Esophagus mucosa (tissue), 1 donor: ENCODE data around the gene ZBTB8OS. TPM values are rescaled to one million over a fixed set of nuclear protein-coding genes. Genes with fewer than 3 reads are reported as not detected.
"Not testable (repeated sequence)": the region's sequence is repeated elsewhere in the genome, so short reads cannot be mapped to it uniquely, and the experiment has no call there.

ENCODE experiments used
- ATAC-seq: fragments of 200-7000 bp; cut with Tn5 transposase; one replicate; pipeline ENCODE4 v1.9.1; 2020
- total RNA-seq: library from RNA; stranded (reverse); gene quantifications from one replicate; pipeline ENCODE4 v1.2.4, GENCODE V29; 2023
- donor health status: DM: yes; HTN: yes; CAD: no.

Gene ZBTB8OS
- total RNA-seq, result 30.6 TPM

DNA sequence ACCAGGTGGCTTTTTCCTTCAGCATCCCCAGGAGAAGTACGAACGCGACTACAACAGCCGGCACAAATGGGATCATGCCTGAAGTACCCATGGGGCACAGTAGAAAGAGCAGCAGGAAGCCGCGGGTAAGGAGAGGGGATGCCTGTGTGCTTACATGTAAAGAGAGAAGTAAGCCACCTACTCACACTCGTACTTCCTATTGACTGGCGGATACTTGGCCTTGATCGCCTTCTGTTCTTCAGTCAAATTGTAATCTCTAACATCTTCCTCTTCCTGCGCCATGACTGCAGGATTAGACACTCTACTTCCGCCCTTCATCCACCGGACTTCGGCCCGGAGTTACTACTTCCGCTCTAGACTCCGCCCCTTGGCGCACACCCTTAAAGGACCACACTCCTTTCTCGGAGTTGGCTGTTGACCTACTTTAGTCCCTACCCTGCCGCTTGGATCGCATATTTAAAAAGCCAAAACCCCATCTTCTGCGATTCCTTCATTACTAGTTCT, at the start of gene ZBTB8OS:
Gene ZBTB8OS, minus strand, starts transcription at position 303 of the 504 bp plus-strand sequence. Its CDS starts 21 bp downstream, at position 282.
- peak; percentile 89 for ATAC-seq

GRCh38 chr1:32696996-32697395, 46.6 kb upstream of the ZBTB8OS start:
- ATAC-seq, result not testable (repeated sequence)

- ATAC-seq, result no peak
Observed at GRCh38 chr1:32696041-32696440, 45.7 kb upstream of the ZBTB8OS start.

GRCh38 chr1:32695098-32695904, 45.0 kb upstream of the ZBTB8OS start:
- ATAC-seq, result peak; percentile 25

DNA sequence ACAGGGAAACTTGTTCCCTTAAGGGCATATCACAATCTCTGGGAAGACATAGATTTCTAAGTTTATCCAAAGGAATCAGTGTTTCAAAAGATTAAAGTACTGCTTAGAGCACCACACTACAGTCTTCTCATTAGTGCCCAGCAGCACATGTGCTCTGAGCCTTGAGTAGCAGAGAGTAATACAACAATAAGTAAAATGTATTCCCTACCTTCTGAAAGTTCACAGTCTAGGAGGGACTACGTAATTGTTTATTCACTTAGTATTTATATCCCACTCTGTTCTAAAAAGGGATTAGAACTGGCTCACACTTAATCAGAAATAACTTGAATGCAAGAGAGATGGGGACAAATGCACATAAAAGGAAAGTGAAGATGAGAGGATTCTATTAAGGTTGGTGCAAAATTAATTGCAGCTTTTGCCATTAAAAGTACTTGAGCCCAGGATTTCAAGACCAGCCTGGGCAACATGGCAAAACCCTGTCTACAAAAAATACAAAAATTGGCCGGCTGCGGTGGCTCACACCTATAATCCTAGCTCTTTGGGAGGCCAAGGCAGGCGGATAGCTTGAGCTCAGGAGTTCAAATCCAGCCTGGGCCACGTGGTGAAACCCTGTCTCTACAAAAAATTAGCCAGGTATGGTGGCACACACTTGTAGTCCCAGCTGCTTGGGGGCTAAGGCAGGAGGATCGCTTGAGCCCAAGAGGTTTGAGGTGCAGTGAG, 43.3 kb upstream of the ZBTB8OS start:
- no peak for ATAC-seq

- ATAC-seq, result no peak
Observed at GRCh38 chr1:32686387-32686786, 36.0 kb upstream of the ZBTB8OS start.

- peak; percentile 36 for ATAC-seq
Observed at GRCh38 chr1:32685498-32685897, 35.1 kb upstream of the ZBTB8OS start.

DNA sequence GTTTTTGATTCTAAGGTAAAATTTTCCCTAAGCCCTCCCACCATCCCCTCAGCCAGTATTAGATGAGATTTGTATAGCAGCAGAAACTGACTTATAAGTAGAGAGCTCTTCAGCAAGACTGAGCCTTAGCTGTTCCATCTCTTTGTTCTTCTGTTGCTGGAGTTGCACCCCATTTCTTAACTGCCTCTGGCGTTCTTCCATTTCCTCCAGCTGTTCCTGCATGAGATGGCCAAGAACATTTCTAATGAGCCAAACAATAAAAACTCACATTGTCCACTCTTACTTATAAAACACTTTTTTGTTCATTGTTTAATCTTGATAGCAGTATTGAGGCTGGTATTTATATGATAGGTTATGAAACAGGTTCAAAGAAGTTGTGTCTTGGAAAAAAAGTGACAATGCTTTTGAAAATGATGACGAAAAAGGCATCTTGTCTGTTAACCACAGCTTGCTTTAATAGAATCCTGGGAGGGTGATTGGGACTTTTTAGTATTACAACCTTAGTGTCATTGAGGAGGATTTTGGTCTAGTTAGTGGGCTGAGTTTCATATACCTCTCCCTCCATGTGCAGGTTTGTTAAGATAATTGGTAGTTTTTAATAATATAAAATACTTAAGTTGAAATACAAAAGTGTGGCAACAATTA, 33.9 kb upstream of the ZBTB8OS start:
- no peak for ATAC-seq

DNA sequence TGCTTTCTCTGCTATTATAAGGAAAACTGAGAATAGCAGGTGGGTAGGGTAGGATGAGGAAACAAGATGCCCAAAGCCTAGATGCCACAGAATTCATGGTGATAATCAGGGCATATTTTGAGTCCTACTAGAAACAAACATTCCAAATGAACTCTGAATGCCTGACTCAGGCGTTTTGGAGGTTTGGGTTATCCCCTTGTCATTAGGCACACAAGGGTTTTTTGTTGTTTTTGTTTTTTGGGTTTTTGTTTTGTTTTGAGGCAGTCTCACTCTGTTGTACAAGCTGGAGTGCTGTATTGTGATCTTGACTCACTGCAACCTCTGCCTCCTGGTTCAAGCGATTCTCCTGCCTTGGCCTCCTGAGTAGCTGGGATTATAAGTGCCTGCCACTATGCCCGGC, 33.0 kb upstream of the ZBTB8OS start:
- no peak for ATAC-seq

DNA sequence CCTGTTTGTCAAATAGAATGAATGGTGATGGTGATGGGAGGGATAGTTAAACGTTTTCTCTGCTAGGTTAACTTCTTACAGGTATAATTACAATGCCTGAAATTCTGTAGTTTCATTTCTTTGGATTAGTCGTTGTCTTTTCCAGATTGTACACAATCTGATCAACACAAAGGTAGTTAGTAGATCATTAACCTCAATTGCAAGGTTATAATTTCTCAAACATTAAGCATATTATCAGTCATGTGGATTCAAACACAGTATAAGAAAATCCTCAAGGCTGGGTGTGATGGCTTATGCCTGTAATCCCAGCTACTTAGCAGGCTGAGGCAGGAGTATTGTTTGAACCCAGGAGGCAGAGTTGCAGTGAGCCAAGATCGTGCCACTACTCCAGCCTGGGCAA, 31.6 kb upstream of the ZBTB8OS start:
- no peak for ATAC-seq

- no peak for ATAC-seq
Observed at GRCh38 chr1:32681509-32681908, 31.2 kb upstream of the ZBTB8OS start.

GRCh38 chr1:32680642-32681041, 30.3 kb upstream of the ZBTB8OS start:
- no peak for ATAC-seq

GRCh38 chr1:32679993-32680392, 29.6 kb upstream of the ZBTB8OS start:
- ATAC-seq, result not testable (repeated sequence)

DNA sequence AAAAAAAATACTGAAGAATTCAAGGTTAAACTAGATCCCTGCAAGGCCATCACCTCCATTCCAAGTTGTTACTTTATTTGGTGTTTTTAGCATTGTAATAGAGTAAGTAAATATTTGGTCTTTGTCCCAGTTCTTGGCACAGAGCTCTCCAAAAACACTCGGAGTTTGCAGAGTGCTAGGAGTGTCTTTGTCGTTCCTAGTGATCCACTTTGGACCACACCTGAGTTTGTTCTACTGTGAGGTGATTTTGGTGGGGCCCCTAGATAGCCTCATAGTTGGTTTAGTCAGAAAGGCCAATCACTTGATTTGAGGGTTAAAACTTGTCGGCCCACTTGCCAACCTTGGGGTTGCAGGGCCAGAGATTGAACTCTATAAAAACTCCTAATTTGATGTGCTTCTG, 26.6 kb upstream of the ZBTB8OS start:
- ATAC-seq, result no peak

GRCh38 chr1:32668716-32669115, 18.4 kb upstream of the ZBTB8OS start:
- not testable (repeated sequence) for ATAC-seq

DNA sequence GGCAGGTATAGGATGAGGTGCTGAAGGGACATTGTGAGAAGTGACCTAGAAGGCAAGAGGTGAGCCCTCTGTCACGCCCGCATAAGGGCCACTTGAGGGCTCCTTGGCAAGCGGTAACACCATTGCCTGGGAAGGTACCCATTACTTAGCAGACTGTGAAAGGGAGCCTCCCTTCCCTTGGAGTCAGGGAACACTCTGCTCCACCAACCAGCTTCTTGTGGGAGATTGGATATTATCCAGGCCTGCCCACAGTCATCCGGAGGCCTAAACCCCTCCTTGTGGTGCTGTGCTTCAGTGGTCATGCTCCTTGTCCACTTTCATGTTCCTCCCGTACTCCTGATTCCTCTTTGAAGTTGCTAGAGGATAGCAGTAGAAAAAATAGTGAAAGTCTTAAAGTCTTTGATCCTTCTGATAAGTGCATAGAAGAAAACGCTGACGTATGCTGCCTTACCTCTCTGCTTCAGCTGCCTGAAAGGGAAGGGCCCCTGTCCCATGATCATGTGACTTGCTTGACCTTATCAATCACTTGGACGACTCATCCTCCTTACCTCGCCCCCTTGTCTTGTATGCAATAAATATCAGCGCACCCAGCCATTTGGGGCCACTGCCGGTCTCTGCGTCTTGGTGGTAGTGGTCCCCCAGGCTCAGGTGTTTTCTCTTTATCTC, 16.7 kb upstream of the ZBTB8OS start:
- no peak for ATAC-seq

DNA sequence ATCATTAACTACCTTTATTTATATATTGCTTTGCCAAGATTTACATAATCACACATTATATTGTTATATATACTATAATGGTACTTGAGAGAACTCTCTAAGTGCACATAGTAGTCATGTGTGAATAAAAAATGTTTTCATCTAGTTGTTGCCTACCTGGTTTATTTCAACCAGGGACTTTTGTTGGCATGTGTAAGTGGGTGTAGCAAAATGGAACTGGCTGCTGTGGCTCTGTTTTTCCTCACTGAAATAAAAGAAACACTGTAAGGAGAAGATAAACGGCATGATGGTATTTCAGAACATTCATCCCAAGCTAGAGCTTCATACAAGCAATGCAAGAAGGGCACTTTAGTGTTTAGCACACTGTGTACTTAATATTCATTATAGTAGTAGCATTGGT, 15.6 kb upstream of the ZBTB8OS start:
- no peak for ATAC-seq

- ATAC-seq, result no peak
Observed at GRCh38 chr1:32659581-32659980, 9.2 kb upstream of the ZBTB8OS start.

GRCh38 chr1:32652244-32652962, 2.1 kb upstream of the ZBTB8OS start:
- ATAC-seq, result no peak

GRCh38 chr1:32651461-32652073, 1.2 kb upstream of the ZBTB8OS start:
- peak; percentile 10 for ATAC-seq

DNA sequence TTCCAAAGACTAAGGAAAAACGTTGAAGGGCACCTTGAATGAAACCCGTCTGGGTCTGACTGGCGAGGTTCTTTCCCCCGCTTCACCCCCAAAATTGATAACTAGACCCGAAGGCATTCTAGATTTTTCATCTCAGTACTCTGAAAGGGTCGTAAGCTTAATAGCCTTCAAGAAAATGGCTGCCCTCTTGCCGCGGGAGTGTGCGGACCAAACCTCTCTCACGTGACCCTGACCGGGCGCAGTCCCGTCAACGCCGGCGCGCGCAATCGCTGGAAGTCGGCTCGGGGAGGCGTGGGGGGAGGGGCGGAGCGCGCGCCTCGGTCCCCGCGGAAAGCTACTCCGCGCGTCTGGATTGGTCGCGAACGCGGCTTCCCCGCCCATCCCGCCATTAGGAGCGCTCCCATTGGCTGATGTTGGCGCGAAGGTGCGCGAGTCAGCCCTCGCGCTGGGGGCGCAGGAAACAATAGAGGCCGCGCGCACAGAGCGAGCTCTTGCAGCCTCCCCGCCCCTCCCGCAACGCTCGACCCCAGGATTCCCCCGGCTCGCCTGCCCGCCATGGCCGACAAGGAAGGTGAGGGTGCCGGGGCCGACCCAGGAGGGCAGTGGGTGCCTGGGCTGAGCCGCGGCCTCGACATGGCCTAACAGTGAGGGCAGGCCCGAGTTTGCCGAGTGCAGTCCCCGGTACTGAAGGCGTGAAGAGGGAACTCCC, 556 bp upstream of the ZBTB8OS start, which contains the start of gene RBBP4:
Gene RBBP4, plus strand, starts transcription at position 457 of the 709 bp plus-strand sequence. Its CDS starts 99 bp downstream, at position 556.
- peak; percentile 96 for ATAC-seq
